KBM-7 (cell line): ENCODE data around the gene WNT11.

Experiments used
- DNase-seq: peaks from one replicate; pipeline ENCODE4 v3.0.0-alpha.2; 2015
- in situ Hi-C: fragments of 300-500 bp; cut with MboI; formaldehyde crosslinking; loops from 2 replicates; pipeline ENCODE4 v1.14.3; 2020; ENCODE audit warnings: low sequenced_read_pairs, low pct_unique_long_range_greater_than_20kb, mixed read lengths

WNT11 gene

DNA sequence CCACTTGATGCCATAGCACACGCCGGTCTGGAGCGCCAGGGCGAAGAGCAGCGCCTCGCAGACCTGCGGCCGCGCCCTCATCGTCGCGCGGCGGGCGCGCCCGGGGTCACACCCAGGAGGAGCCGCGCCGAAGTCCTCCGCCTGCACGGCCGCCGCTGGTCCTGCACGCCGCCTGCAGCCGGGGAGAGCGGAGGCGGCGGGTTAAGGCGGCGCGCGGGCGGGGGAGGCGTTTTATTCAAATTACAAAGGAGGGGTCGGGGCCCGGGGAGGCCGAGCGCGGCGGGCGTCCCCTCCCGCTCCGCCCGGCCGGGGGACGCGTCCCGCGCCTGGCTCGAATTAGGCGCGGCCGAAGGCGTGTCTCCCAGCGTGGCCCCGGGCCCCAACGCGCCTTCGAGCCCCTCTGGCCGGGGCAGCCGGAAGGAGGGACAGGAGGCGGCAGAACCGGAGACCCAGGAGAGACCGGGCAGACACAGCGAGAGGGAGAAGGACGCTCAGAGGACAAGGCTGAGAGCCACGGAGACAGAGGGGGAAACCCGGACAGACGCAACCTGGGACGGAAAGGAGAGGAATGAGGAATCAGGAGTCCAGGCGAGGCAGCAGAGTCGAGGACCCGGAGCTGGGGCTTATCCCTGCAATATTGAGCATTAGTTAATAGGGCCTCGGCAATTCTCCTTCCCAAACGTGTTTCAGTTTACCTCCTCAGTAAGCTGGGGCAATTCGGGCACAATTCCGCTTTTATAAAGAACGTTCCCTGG is at the start of gene WNT11:
WNT11 (minus strand) TSS at position 176 of the 755 bp plus-strand sequence; CDS start at position 81, 95 bp downstream.
- in situ Hi-C loops, result no loop called here
- DNase-seq, result peak; percentile 62

GRCh38 chr11:76253416-76253815 is 47.1 kb upstream of the WNT11 start:
- in situ Hi-C loops, result no loop called here
- no peak for DNase-seq

- in situ Hi-C loops, result no loop called here
These were observed 46.3 kb upstream of the WNT11 start for GRCh38 chr11:76252631-76253070.

GRCh38 chr11:76251576-76251975 is 45.3 kb upstream of the WNT11 start:
- in situ Hi-C loops, result no loop called here
- DNase-seq, result no peak

More at GRCh38 chr11:76252631-76253070, 46.3 kb upstream of the WNT11 start:
- no peak for DNase-seq

DNA sequence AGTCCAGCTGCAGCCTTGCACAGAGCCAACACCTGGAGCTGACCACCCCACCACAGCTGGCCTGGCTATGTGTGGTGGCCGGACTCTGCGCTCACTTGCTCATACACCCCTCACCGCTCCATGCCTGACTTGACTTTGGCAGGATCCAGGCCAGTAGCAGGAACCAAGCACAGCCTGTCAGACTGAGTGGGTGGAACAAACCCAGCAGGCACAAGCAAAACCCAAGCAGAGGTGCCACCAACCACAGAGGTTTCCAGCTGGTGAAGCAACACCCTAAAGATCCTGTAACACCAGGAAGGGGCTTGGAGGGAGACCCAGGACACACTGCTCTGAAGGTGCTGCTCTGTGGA is 44.9 kb upstream of the WNT11 start:
- DNase-seq, result no peak
- in situ Hi-C loops, result no loop called here

- no peak for DNase-seq
- in situ Hi-C loops, result no loop called here
These were observed 44.4 kb upstream of the WNT11 start for GRCh38 chr11:76250520-76251225.

DNA sequence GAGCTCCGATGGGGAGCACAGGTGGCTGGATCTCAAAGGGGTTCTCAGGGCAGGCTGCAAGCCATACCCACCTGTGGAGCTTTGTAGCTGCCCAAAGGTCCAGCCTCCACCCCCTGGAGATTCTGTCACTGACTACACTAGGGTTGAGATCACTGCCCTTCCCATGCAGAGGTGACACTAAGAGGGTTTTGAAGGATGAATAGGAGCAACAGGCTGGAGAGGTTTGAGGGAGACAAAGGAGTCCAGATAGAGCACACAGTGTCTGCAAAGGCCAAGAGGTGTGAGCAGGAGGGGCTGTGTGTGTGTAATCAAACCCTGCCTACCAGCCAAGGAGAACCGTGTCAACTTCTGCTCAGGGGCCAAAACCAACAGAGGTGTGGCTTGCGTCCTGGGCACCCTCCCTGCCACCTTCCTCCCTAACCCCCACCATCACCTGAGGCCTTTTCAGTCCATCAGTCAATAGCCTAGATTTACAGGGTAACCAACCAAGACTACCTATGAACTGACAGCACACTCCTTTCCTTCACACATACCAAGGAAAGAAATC is 43.0 kb upstream of the WNT11 start:
- in situ Hi-C loops, result no loop called here
- DNase-seq, result no peak

GRCh38 chr11:76248210-76248609 is 41.9 kb upstream of the WNT11 start:
- in situ Hi-C loops, result no loop called here
- DNase-seq, result no peak

- no peak for DNase-seq
- in situ Hi-C loops, result no loop called here
These were observed 40.8 kb upstream of the WNT11 start for GRCh38 chr11:76247091-76247490.

GRCh38 chr11:76246271-76246933 is 40.1 kb upstream of the WNT11 start:
- in situ Hi-C loops, result no loop called here
- DNase-seq, result no peak

GRCh38 chr11:76245720-76246119 is 39.4 kb upstream of the WNT11 start:
- in situ Hi-C loops, result no loop called here
- no peak for DNase-seq

- in situ Hi-C loops, result no loop called here
- DNase-seq, result no peak
These were observed 38.1 kb upstream of the WNT11 start for GRCh38 chr11:76244316-76244851.

GRCh38 chr11:76243957-76244285 is 37.6 kb upstream of the WNT11 start:
- DNase-seq, result no peak
- in situ Hi-C loops, result no loop called here

DNA sequence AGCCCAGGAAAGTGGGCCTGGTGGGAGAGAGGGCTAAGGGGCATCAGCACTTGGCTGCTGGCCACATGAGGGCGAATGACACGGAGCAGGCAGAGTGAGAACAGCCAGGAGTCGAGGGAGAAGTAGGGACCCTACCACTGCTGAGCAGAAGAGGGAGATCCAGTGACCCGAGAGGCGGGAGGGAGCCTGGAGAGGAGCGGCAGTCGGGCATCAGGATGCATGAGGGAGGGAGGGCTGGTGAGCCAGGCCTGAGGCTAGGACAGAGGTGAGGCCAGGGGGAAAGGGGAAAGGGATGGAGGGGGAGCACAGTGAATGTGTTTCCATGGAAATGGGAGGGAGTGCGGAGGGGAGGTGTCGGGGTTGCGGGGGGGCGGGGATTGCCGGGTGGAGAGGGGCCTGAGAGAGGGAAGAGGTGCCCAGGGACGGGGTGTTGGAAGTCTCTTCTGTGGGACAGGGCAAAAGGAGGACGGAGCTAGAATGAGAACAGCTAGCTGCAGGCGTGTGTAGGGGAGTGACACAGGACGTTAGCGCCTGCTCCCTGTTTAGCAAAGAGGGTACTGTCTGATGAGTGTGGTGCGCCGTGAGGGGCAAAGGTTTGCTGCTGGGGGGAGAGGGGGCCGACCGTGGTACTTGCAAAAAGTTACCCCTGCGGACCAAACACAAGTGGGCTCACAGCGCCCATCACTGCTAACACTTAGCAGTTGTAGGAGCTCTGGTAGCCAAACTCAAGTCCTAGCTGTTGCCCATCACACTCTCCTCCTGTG is 37.1 kb upstream of the WNT11 start:
- DNase-seq, result no peak
- in situ Hi-C loops, result no loop called here

- DNase-seq, result no peak
- in situ Hi-C loops, result no loop called here
These were observed 35.9 kb upstream of the WNT11 start for GRCh38 chr11:76242004-76242779.

GRCh38 chr11:76241243-76242000 is 35.1 kb upstream of the WNT11 start:
- in situ Hi-C loops, result no loop called here
- no peak for DNase-seq

DNA sequence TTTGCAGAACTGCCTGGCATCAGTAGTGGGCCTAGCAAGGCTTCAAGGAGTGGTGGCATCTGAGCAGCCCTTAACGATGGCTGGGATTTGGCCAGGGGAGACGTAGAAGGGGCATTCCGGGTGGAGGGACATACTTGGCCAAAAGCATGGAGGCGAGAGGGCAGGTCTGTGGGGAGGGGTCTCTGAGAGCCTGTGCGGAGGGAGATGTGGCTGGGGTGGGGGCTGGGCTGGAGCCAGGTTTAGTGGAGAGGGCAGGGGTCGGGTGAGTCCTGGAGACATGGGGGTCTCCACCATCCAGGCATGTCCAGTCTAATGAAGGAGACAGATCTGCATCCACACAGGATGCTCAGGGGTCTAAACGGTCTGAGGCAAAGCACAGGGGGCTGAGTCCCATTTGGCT is 34.4 kb upstream of the WNT11 start:
- in situ Hi-C loops, result no loop called here
- no peak for DNase-seq

- in situ Hi-C loops, result no loop called here
- DNase-seq, result no peak
These were observed 33.8 kb upstream of the WNT11 start for GRCh38 chr11:76240161-76240540.
